ENCODE results near the gene SAMM50. TPM values are rescaled to one million over a fixed set of nuclear protein-coding genes. Genes with fewer than 3 reads are reported as not detected.

Gene SAMM50
- total and polyA plus RNA-seq, 2 experiments from 2014 or later = 58.6 to 60.3 TPM

GRCh38 chr22:43951391-43951790 lies 3.9 kb upstream of the SAMM50 start:
- peaks cover 15% of the 10 kb centered on the region for H3K4me1 Mint-ChIP-seq
- H3K4me3 ChIP-seq = no peak overlapping the region
- H2AFZ ChIP-seq = no peak overlapping the region

More at GRCh38 chr22:43951391-43951790, 3.9 kb upstream of the SAMM50 start:
- Mint-ChIP-seq H3K27ac (peak overlapping the region; percentile 40; the same call in 1 of the 2 replicates), H3K36me3 (ENCODE audit: low read depth) (peaks cover 13% of the 10 kb centered on the region), H3K9me3 (no peaks in the 10 kb centered on the region), H3K27me3 (ENCODE audit: insufficient read depth, low read depth, poor library complexity) (peaks cover 7% of the 10 kb centered on the region), H3K4me3 (no peak overlapping the region)
- H3K9me2 ChIP-seq (ENCODE audit: insufficient read depth) = no peaks in the 10 kb centered on the region
- ATAC-seq = no peak
- peaks cover 9% of the 10 kb centered on the region for H3F3A ChIP-seq (replicated peaks; ENCODE audit: low read depth)
- H3K36me3 ChIP-seq (ENCODE audit: insufficient read depth) = 0 out of 2 replicates have a peak, but pooled peaks cover 2% of the 10 kb centered on the region
- peaks cover 17% of the 10 kb centered on the region for H3K4me1 ChIP-seq (ENCODE audit: insufficient read depth)
- no peak overlapping the region for H3K4me2 ChIP-seq
- DNase-seq (ENCODE audit: low spot score) = no peak
- no peak for TF ChIP-seq STAT1 (IDR thresholded peaks at IDR 0.05; ENCODE audit: unreplicated experiment)
- no peak for TF ChIP-seq JUNB (IDR thresholded peaks at IDR 0.05; ENCODE audit: unreplicated experiment)
- TF ChIP-seq EZH2phosphoT487 (IDR thresholded peaks at IDR 0.05; ENCODE audit: unreplicated experiment) = no peak
- no peak for TF ChIP-seq CREB1 (CRISPR knock-in tag; IDR thresholded peaks at IDR 0.05; ENCODE audit: low read depth)
- no peak for TF ChIP-seq ZNF462 (CRISPR knock-in tag; IDR thresholded peaks at IDR 0.05)
- no peak for TF ChIP-seq ZNF114 (CRISPR knock-in tag; IDR thresholded peaks at IDR 0.05)
- TF ChIP-seq POLR2AphosphoS5 (IDR thresholded peaks at IDR 0.05; ENCODE audit: low read depth) = no peak
- TF ChIP-seq ETS1 (IDR thresholded peaks at IDR 0.05) = no peak
- TF ChIP-seq NANOG (IDR thresholded peaks at IDR 0.05; ENCODE audit: borderline replicate concordance) = no peak
- no peak for TF ChIP-seq ZNF331 (CRISPR knock-in tag; IDR thresholded peaks at IDR 0.05; ENCODE audit: low read depth)
- TF ChIP-seq EZH2 (IDR thresholded peaks at IDR 0.05; ENCODE audit: low read depth, unreplicated experiment) = no peak
- TF ChIP-seq, protein P1, sequence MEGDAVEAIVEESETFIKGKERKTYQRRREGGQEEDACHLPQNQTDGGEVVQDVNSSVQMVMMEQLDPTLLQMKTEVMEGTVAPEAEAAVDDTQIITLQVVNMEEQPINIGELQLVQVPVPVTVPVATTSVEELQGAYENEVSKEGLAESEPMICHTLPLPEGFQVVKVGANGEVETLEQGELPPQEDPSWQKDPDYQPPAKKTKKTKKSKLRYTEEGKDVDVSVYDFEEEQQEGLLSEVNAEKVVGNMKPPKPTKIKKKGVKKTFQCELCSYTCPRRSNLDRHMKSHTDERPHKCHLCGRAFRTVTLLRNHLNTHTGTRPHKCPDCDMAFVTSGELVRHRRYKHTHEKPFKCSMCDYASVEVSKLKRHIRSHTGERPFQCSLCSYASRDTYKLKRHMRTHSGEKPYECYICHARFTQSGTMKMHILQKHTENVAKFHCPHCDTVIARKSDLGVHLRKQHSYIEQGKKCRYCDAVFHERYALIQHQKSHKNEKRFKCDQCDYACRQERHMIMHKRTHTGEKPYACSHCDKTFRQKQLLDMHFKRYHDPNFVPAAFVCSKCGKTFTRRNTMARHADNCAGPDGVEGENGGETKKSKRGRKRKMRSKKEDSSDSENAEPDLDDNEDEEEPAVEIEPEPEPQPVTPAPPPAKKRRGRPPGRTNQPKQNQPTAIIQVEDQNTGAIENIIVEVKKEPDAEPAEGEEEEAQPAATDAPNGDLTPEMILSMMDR (conservative IDR thresholded peaks at IDR 0.05; ENCODE audit: low read depth in 2 of 2) = no peak
- TF ChIP-seq, protein P2, sequence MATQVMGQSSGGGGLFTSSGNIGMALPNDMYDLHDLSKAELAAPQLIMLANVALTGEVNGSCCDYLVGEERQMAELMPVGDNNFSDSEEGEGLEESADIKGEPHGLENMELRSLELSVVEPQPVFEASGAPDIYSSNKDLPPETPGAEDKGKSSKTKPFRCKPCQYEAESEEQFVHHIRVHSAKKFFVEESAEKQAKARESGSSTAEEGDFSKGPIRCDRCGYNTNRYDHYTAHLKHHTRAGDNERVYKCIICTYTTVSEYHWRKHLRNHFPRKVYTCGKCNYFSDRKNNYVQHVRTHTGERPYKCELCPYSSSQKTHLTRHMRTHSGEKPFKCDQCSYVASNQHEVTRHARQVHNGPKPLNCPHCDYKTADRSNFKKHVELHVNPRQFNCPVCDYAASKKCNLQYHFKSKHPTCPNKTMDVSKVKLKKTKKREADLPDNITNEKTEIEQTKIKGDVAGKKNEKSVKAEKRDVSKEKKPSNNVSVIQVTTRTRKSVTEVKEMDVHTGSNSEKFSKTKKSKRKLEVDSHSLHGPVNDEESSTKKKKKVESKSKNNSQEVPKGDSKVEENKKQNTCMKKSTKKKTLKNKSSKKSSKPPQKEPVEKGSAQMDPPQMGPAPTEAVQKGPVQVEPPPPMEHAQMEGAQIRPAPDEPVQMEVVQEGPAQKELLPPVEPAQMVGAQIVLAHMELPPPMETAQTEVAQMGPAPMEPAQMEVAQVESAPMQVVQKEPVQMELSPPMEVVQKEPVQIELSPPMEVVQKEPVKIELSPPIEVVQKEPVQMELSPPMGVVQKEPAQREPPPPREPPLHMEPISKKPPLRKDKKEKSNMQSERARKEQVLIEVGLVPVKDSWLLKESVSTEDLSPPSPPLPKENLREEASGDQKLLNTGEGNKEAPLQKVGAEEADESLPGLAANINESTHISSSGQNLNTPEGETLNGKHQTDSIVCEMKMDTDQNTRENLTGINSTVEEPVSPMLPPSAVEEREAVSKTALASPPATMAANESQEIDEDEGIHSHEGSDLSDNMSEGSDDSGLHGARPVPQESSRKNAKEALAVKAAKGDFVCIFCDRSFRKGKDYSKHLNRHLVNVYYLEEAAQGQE (IDR thresholded peaks at IDR 0.05; ENCODE audit: unreplicated experiment) = no peak
- peaks cover 11% of the 10 kb centered on the region for H3K79me2 ChIP-seq (replicated peaks; ENCODE audit: insufficient read depth)
- H3K27ac ChIP-seq (ENCODE audit: low read depth) = no peak overlapping the region
- H4K20me1 ChIP-seq (replicated peaks; ENCODE audit: insufficient read depth) = no peaks in the 10 kb centered on the region; the same call in 1 of the 2 replicates
- H3K27me3 ChIP-seq (ENCODE audit: insufficient read depth) = no peaks in the 10 kb centered on the region
